ENCODE measurements around the gene INO80B. TPM values are rescaled to one million over a fixed set of nuclear protein-coding genes. Genes with fewer than 3 reads are reported as not detected.
"Not testable (repeated sequence)": the region's sequence is repeated elsewhere in the genome, so short reads cannot be mapped to it uniquely, and the experiment has no call there.

Gene INO80B
- total RNA-seq, 1 donor from 2014 or later = 26.0 TPM

GRCh38 chr2:74426181-74426758 is 28.6 kb upstream of the INO80B start:
- no peak for DNase-seq

GRCh38 chr2:74427551-74427950 is 27.3 kb upstream of the INO80B start:
- no peak for DNase-seq

GRCh38 chr2:74428675-74429074 is 26.2 kb upstream of the INO80B start:
- DNase-seq = no peak

GRCh38 chr2:74429487-74430451 is 25.1 kb upstream of the INO80B start:
- DNase-seq = no peak

GRCh38 chr2:74430502-74430901 is 24.4 kb upstream of the INO80B start:
- DNase-seq = no peak

- DNase-seq = no peak
These were observed 18.6 kb upstream of the INO80B start for GRCh38 chr2:74436111-74436805.

- DNase-seq = no peak
These were observed 17.8 kb upstream of the INO80B start for GRCh38 chr2:74436848-74437695.

- DNase-seq = no peak
These were observed 16.6 kb upstream of the INO80B start for GRCh38 chr2:74438248-74438647.

GRCh38 chr2:74439373-74439772 is 15.5 kb upstream of the INO80B start:
- DNase-seq = no peak

- peak; percentile 98 for DNase-seq
These were observed 15.0 kb upstream of the INO80B start for GRCh38 chr2:74439803-74440377.

GRCh38 chr2:74440378-74441169 is 14.3 kb upstream of the INO80B start:
- DNase-seq = peak; percentile 98

GRCh38 chr2:74441170-74441689 is 13.7 kb upstream of the INO80B start:
- peak; percentile 44 for DNase-seq

GRCh38 chr2:74441690-74442482 is 13.0 kb upstream of the INO80B start, which contains the start of gene RTKN:
RTKN (minus strand) TSS chr2:74441937; CDS start chr2:74441816, 121 bp downstream.
- DNase-seq = peak; percentile 59

- not testable (repeated sequence) for DNase-seq
These were observed 12.2 kb upstream of the INO80B start for GRCh38 chr2:74442483-74443297.

GRCh38 chr2:74444498-74445318 is 10.2 kb upstream of the INO80B start:
- no peak for DNase-seq

GRCh38 chr2:74447230-74447999 is 7.5 kb upstream of the INO80B start:
- DNase-seq = no peak

- no peak for DNase-seq
These were observed 6.1 kb upstream of the INO80B start for GRCh38 chr2:74448771-74449170.
